ENCODE results near the gene PLCB2.

DNA sequence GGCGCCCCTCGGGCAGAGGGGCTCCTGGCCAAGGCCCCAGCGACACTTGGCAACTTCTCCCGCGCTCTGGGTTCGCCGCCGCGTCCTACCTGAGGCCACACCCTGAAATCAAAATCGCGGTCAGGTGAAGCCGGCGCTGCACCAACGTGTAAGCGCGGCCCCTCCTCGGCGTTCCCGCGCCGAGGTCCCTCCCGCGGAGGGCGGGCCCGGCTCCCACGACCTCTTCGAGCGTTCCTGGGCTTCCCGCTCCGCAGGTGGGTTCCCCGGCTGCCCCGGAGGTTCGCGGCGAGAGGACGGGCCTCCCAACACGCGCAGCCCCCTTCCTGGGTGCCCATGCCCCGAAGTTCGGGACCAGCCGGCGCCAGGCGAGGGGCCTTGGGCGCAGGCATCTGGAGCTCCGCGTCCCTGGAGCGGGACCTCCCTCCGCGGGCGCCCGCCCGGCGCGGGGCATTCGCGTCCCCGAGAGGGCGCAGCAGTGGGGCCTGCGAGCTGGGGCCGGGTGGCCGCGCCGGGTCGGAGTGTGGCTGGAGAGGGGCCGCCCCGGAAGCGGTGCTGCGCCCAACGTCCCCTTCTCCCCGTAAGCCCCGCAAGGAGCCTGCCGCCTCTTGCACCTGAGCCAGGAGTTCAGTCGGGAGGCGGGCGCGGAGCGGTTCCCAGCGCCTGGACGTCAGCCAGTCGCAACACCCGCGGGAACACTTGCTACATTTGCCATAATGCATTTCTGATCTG lies 55.1 kb downstream of the PLCB2 start:
- TF ChIP-seq POLR2AphosphoS5 (IDR thresholded peaks at IDR 0.05; ENCODE audit: low read depth, low read length) (no peak), POLR2A (IDR thresholded peaks at IDR 0.05; ENCODE audit: low read depth, low read length) (no peak; the same call in 1 of the 2 replicates), TAF1 (IDR thresholded peaks at IDR 0.05; ENCODE audit: borderline replicate concordance, low read depth, low read length) (no peak)

Measured in GM12892 (cell line).